ENCODE results near the gene KCNE4. TPM values are rescaled to one million over a fixed set of nuclear protein-coding genes. Genes with fewer than 3 reads are reported as not detected.

Gene KCNE4
- polyA plus RNA-seq, 1 donor: 16.9 TPM

Other genes with a start within 250 kb of the KCNE4 start
- 70.5 TPM for gene ACSL3, start 191.2 kb upstream of the KCNE4 start, polyA plus RNA-seq (ENCODE audit: insufficient read length)